H1 (cell line): ENCODE results near the gene JAKMIP1. TPM values are rescaled to one million over a fixed set of nuclear protein-coding genes. Genes with fewer than 3 reads are reported as not detected.

Experiments
- CTCF ChIA-PET: fragments of 300-600 bp; sonication (Branson Sonifier 250); formaldehyde crosslinking; loops from one replicate; lab custom pipeline; 2021; ENCODE audit not compliant: partially characterized antibody; lab: Charles Lee
- POLR2A ChIA-PET: fragments of 300-600 bp; sonication (Branson Sonifier 250); formaldehyde crosslinking; loops from one replicate; lab custom pipeline; 2021; ENCODE audit warnings: inconsistent platforms; ENCODE audit not compliant: partially characterized antibody; lab: Charles Lee
- DNase-seq, 2 experiments: peaks; one replicate each; pipeline versions ENCODE4 v3.0.0 to v3.0.0-alpha.2; 2010 to 2022; ENCODE audit warnings: low spot score in 2 of 2, low read depth in 1 of 2, mixed read lengths in 1 of 2
- FAIRE-seq: peaks from 2 replicates; lab custom pipeline; 2011; peaks lifted over from hg19 to GRCh38; lab: Jason Lieb, UNC
- H2AFZ ChIP-seq: 2 replicates; pipeline ENCODE4 v1.8.1; 2012; ENCODE audit warnings: low read length, inconsistent platforms
- H2AK5ac ChIP-seq: 2 replicates; pipeline ENCODE4 v1.6.1; 2013; ENCODE audit warnings: low read depth, low read length
- H2BK120ac ChIP-seq: replicated peaks from 2 replicates; pipeline ENCODE3; 2013; ENCODE audit warnings: low read depth, low read length, inconsistent platforms
- H2BK12ac ChIP-seq: 2 replicates; pipeline ENCODE4 v1.6.1; 2013; ENCODE audit warnings: low read depth, low read length
- H2BK15ac ChIP-seq: 2 replicates; pipeline ENCODE4 v1.6.1; 2013; ENCODE audit warnings: low read length
- H2BK20ac ChIP-seq: 2 replicates; pipeline ENCODE4 v1.6.1; 2013; ENCODE audit warnings: low read length
- H2BK5ac ChIP-seq: 2 replicates; pipeline ENCODE4 v1.6.1; 2013; ENCODE audit warnings: low read depth, low read length
- H3K14ac ChIP-seq: 2 replicates; pipeline ENCODE4 v1.6.1; 2013; ENCODE audit warnings: inconsistent platforms; ENCODE audit not compliant: insufficient read length
- H3K18ac ChIP-seq: 2 replicates; pipeline ENCODE4 v1.6.1; 2013; ENCODE audit warnings: low read length; ENCODE audit errors: extremely low read depth
- H3K23ac ChIP-seq: 2 replicates; pipeline ENCODE4 v1.6.1; 2013; ENCODE audit warnings: inconsistent platforms; ENCODE audit not compliant: insufficient read length
- H3K23me2 ChIP-seq: 2 replicates; pipeline ENCODE4 v1.6.1; 2013; ENCODE audit warnings: low read depth, low read length
- H3K27ac ChIP-seq: 2 replicates; pipeline ENCODE4 v1.6.1; 2011; ENCODE audit warnings: low read depth, low read length, inconsistent platforms
- H3K27me3 ChIP-seq, 4 experiments: replicated peaks in 1 of 4; 1 replicate in 1 of 4; 2 replicates in 3 of 4; pipeline versions ENCODE4 v1.6.1 to v1.8.1; 2011 to 2013; ENCODE audit warnings: low read length in 3 of 4, mild to moderate bottlenecking in 3 of 4, inconsistent platforms in 2 of 4, mixed read lengths in 2 of 4, moderate library complexity in 1 of 4; ENCODE audit not compliant: control insufficient read depth in 3 of 4, insufficient read depth in 3 of 4; ENCODE audit errors: extremely low read depth in 1 of 4
- H3K36me3 ChIP-seq, 4 experiments: 2 replicates each; pipeline versions ENCODE4 v1.6.1 to v1.8.1; 2011 to 2013; ENCODE audit warnings: mild to moderate bottlenecking in 4 of 4, low read length in 3 of 4, moderate library complexity in 2 of 4, control low read depth in 1 of 4, inconsistent platforms in 1 of 4; ENCODE audit not compliant: insufficient read depth in 4 of 4, control insufficient read depth in 2 of 4
- H3K4ac ChIP-seq: replicated peaks from 2 replicates; pipeline ENCODE3; 2013; ENCODE audit warnings: low read length, low read depth, mixed read lengths, inconsistent platforms; ENCODE audit not compliant: insufficient read length
- H3K4me1 ChIP-seq, 4 experiments: replicated peaks in 1 of 4; 1 replicate in 1 of 4; 2 replicates in 3 of 4; pipeline versions ENCODE4 v1.6.1 to v1.8.1; 2011 to 2013; ENCODE audit warnings: low read length in 3 of 4, inconsistent platforms in 2 of 4, mixed read lengths in 1 of 4; ENCODE audit not compliant: insufficient read depth in 4 of 4, control insufficient read depth in 3 of 4
- H3K4me2 ChIP-seq, 2 experiments: 2 replicates each; pipeline versions ENCODE4 v1.6.1 to v1.8.1; 2011 to 2013; ENCODE audit warnings: low read depth in 2 of 2, low read length in 2 of 2, control low read depth in 1 of 2, inconsistent platforms in 1 of 2, mild to moderate bottlenecking in 1 of 2; ENCODE audit not compliant: insufficient read depth in 1 of 2
- H3K4me3 ChIP-seq, 4 experiments: fragments of 200-600, 300-600 bp in 1 of 4; sonication (generic), shearing (Covaris generic), sonication (Bioruptor Twin) in 1 of 4; 2 replicates each; pipeline versions ENCODE4 v1.5.1 to v1.8.1; 2011 to 2016; ENCODE audit warnings: low read length in 4 of 4, low read depth in 3 of 4, control low read depth in 2 of 4, inconsistent platforms in 2 of 4, mild to moderate bottlenecking in 2 of 4, mixed read lengths in 1 of 4, moderate library complexity in 1 of 4; ENCODE audit not compliant: insufficient read depth in 2 of 4; ENCODE audit errors: extremely low read depth in 1 of 4
- H3K56ac ChIP-seq: replicated peaks from 2 replicates; pipeline ENCODE3; 2013; ENCODE audit warnings: low read depth, mild to moderate bottlenecking, mixed read lengths, low read length, inconsistent platforms; ENCODE audit not compliant: insufficient read length
- H3K79me1 ChIP-seq: 2 replicates; pipeline ENCODE4 v1.6.1; 2013; ENCODE audit warnings: low read depth, low read length, control low read depth
- H3K79me2 ChIP-seq, 2 experiments: 2 replicates each; pipeline versions ENCODE4 v1.6.1 to v1.8.1; 2012 to 2013; ENCODE audit warnings: low read length in 2 of 2, mild to moderate bottlenecking in 2 of 2, inconsistent platforms in 1 of 2; ENCODE audit not compliant: insufficient read depth in 2 of 2, control insufficient read depth in 1 of 2
- H3K9ac ChIP-seq, 4 experiments: replicated peaks in 1 of 4; 1 replicate in 1 of 4; 2 replicates in 3 of 4; pipeline versions ENCODE4 v1.6.1 to v1.8.1; 2011 to 2013; ENCODE audit warnings: low read depth in 3 of 4, low read length in 3 of 4, control low read depth in 2 of 4, mild to moderate bottlenecking in 2 of 4, moderate library complexity in 2 of 4, inconsistent platforms in 1 of 4; ENCODE audit errors: extremely low read depth in 1 of 4
- H3K9me3 ChIP-seq, 2 experiments: 2 replicates each; pipeline versions ENCODE4 v1.6.1 to v1.8.1; 2012 to 2013; ENCODE audit warnings: mild to moderate bottlenecking in 2 of 2, moderate library complexity in 2 of 2, control low read depth in 1 of 2, inconsistent platforms in 1 of 2, low read depth in 1 of 2, low read length in 1 of 2, mixed read lengths in 1 of 2; ENCODE audit not compliant: insufficient read depth in 2 of 2
- H4K20me1 ChIP-seq, 2 experiments: replicated peaks in 1 of 2; 2 replicates each; pipeline versions ENCODE3 to v1.8.1; 2011 to 2013; ENCODE audit warnings: inconsistent platforms in 2 of 2, low read length in 2 of 2, mild to moderate bottlenecking in 1 of 2; ENCODE audit not compliant: insufficient read depth in 2 of 2, control insufficient read depth in 1 of 2
- H4K5ac ChIP-seq: 2 replicates; pipeline ENCODE4 v1.6.1; 2013; ENCODE audit warnings: low read length, low read depth, mixed read lengths, inconsistent platforms; ENCODE audit not compliant: insufficient read length
- H4K8ac ChIP-seq: 2 replicates; pipeline ENCODE4 v1.8.0; 2013; ENCODE audit warnings: mild to moderate bottlenecking, moderate library complexity, low read length, inconsistent platforms; ENCODE audit not compliant: insufficient read depth; ENCODE audit errors: extremely low read depth
- H4K91ac ChIP-seq: replicated peaks from 2 replicates; pipeline ENCODE3; 2013; ENCODE audit warnings: low read length, mixed read lengths, inconsistent platforms; ENCODE audit not compliant: insufficient read length
- ASH2L ChIP-seq: fragments of 200-600, 300-600 bp; sonication (generic); IDR thresholded peaks from one replicate; pipeline ENCODE4 v1.7.1; 2017; ENCODE audit warnings: low read length
- BACH1 ChIP-seq: IDR thresholded peaks from 2 replicates; pipeline ENCODE4 v1.6.1; 2012; ENCODE audit warnings: low read length, improper control_type of control experiment
- BCL11A ChIP-seq, 2 experiments: IDR thresholded peaks; one replicate each; pipeline ENCODE4 v1.6.1; 2011; ENCODE audit warnings: low read depth in 2 of 2, low read length in 2 of 2, mild to moderate bottlenecking in 2 of 2
- CREB1 ChIP-seq: IDR thresholded peaks from 2 replicates; pipeline ENCODE4 v1.6.1; 2012; ENCODE audit warnings: inconsistent platforms
- KDM5A ChIP-seq: fragments of 200-600 bp; IDR thresholded peaks from 2 replicates; pipeline ENCODE4 v1.7.1; 2012; ENCODE audit warnings: mild to moderate bottlenecking, low read length, inconsistent platforms, mixed read lengths
- NANOG ChIP-seq: IDR thresholded peaks from 2 replicates; pipeline ENCODE4 v1.6.1; 2011; ENCODE audit warnings: low read length, low read depth, mild to moderate bottlenecking, inconsistent platforms; ENCODE audit not compliant: insufficient read depth, poor library complexity, severe bottlenecking
- NRF1 ChIP-seq: IDR thresholded peaks from 2 replicates; pipeline ENCODE4 v1.6.1; 2011; ENCODE audit warnings: mild to moderate bottlenecking, low read depth, low read length, improper control_type of control experiment
- POU5F1 ChIP-seq: IDR thresholded peaks from 2 replicates; pipeline ENCODE4 v1.6.1; 2011; ENCODE audit warnings: low read depth, mild to moderate bottlenecking, low read length, moderate library complexity
- RNF2 ChIP-seq: fragments of 200-900, 300-1000 bp; sonication (generic); IDR thresholded peaks from 2 replicates; pipeline ENCODE4 v1.7.1; 2016; ENCODE audit warnings: borderline replicate concordance, low read depth, mild to moderate bottlenecking, antibody characterized with exemption, low read length; ENCODE audit not compliant: poor library complexity, severe bottlenecking; ENCODE audit errors: missing control alignments
- SIRT6 ChIP-seq: IDR thresholded peaks from one replicate; pipeline ENCODE4 v1.7.1; 2012; ENCODE audit warnings: low read length, inconsistent platforms
- SIX5 ChIP-seq: IDR thresholded peaks from 2 replicates; pipeline ENCODE4 v1.6.1; 2011; ENCODE audit warnings: mild to moderate bottlenecking, low read depth, low read length
- TCF12 ChIP-seq: IDR thresholded peaks from 2 replicates; pipeline ENCODE4 v1.6.1; 2011; ENCODE audit warnings: low read depth, mild to moderate bottlenecking, low read length
- ZNF274 ChIP-seq: IDR thresholded peaks from 2 replicates; pipeline ENCODE4 v1.7.0; 2012; ENCODE audit warnings: low read length, borderline replicate concordance; ENCODE audit errors: extremely low read depth
- WGBS, 2 experiments: shearing (Covaris generic) in 1 of 2; methylation state at CpG; one replicate each; pipeline versions ENCODE4 v1.1.6 to v1.1.7; 2013 to 2015; ENCODE audit warnings: low lambda C conversion rate in 2 of 2, mixed read lengths in 2 of 2, inconsistent platforms in 1 of 2, low coverage in 1 of 2, missing lambda C conversion rate in 1 of 2; ENCODE audit not compliant: insufficient replicate concordance in 2 of 2, insufficient coverage in 1 of 2, insufficient read length in 1 of 2; ENCODE audit errors: extremely low coverage in 1 of 2, missing lambda C conversion rate in 1 of 2; 5-methylcytosine and 5-hydroxymethylcytosine counted together
- polyA plus RNA-seq, 7 experiments: library from polyadenylated mRNA; depleted of rRNA in 3 of 7; stranded (reverse) in 5 of 7; unstranded in 2 of 7; fragments of >200 nt in 5 of 7; fragments of 200-250 nt in 2 of 7; gene quantifications; 1 replicate in 5 of 7; 2 replicates in 1 of 7; 4 replicates in 1 of 7; pipeline versions ENCODE4 v1.2.1 to v1.2.3, GENCODE V29; 2011 to 2013; ENCODE audit warnings: missing spikeins in 2 of 7, mixed read lengths in 2 of 7
- total RNA-seq: library from RNA; stranded (reverse); fragmentation: NEBNext Ultra II Directional; extraction: Animal tissue kit (Norgen Biotek cat#: 25700); gene quantifications from 2 replicates; pipeline ENCODE4 v1.2.1, GENCODE V29; 2021

Gene JAKMIP1
- total and polyA plus RNA-seq, 2 of the 8 experiments (the other 6 are each of a cell fraction or from before 2014, with no cell fraction given): 2.5 to 4.4 TPM

DNA sequence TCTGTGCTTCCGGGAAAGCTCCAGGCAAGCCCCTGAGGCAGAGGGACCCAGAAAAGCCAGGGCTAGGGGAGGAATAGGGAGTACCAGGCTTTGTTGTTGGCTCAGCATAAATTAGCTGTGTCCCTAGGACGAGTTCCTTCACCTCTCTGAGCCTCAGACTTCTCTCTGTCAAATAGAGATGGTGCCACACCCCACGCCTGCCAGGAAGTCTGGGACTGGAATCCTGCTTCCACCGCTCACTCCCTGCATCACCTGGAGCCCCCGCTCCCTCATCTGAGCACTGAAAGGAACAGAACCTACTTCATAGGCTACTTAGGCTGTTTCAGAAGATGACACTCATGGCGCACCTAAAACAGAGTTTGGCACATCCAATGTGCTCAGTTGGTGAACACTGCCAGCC, 8.1 kb upstream of the JAKMIP1 start:
- no peak overlapping the region for H2AK5ac ChIP-seq
- H4K20me1 ChIP-seq: no peaks in the 10 kb centered on the region
- H3K79me1 ChIP-seq: no peaks in the 10 kb centered on the region
- POLR2A ChIA-PET: interaction anchor here (0.8 kb wide), 1 partner anchor 10 kb away, joined by 3 read pairs; no protein-coding TSS in a partner anchor
- FAIRE-seq: no peak
- H3K9ac ChIP-seq: no peak overlapping the region
- no peaks in the 10 kb centered on the region for H3K9me3 ChIP-seq
- no peak overlapping the region for H3K4me2 ChIP-seq
- H3K36me3 ChIP-seq: no peaks in the 10 kb centered on the region
- H4K8ac ChIP-seq: no peak overlapping the region
- H3K23ac ChIP-seq: no peak overlapping the region
- no peak overlapping the region for H3K56ac ChIP-seq
- no peak overlapping the region for H2BK120ac ChIP-seq
- no peak overlapping the region for H3K4me3 ChIP-seq
- H2BK20ac ChIP-seq: no peak overlapping the region
- CTCF ChIA-PET: interaction anchor here (2.0 kb wide), 1 partner anchor 10 kb away, joined by 6 read pairs; no protein-coding TSS in a partner anchor
- no peaks in the 10 kb centered on the region; a peak in 1 of 7 replicates for H3K27me3 ChIP-seq
- no peak for TF ChIP-seq BCL11A (IDR thresholded peaks at IDR 0.05; ENCODE audit: low read depth in 2 of 2, low read length in 2 of 2)
- no peak for TF ChIP-seq RNF2
- no peak for TF ChIP-seq ASH2L
- TF ChIP-seq TCF12: no peak
- TF ChIP-seq SIRT6: no peak
- TF ChIP-seq ZNF274: no peak
- no peak for TF ChIP-seq NANOG
- TF ChIP-seq NRF1: no peak
- TF ChIP-seq CREB1: no peak
- no peak for TF ChIP-seq KDM5A
- no peak for TF ChIP-seq POU5F1
- no peak for TF ChIP-seq SIX5
- no peak for TF ChIP-seq BACH1
- no peak for DNase-seq
- no peak overlapping the region for H2BK5ac ChIP-seq
- H2BK15ac ChIP-seq: no peak overlapping the region
- H3K14ac ChIP-seq: no peak overlapping the region
- H3K4me1 ChIP-seq: no peaks in the 10 kb centered on the region
- no peak overlapping the region for H3K18ac ChIP-seq
- H2BK12ac ChIP-seq: no peak overlapping the region
- no peak overlapping the region for H4K5ac ChIP-seq
- H3K23me2 ChIP-seq: no peaks in the 10 kb centered on the region
- no peak overlapping the region for H3K4ac ChIP-seq
- no peak overlapping the region for H2AFZ ChIP-seq
- H3K79me2 ChIP-seq: no peaks in the 10 kb centered on the region
- no peak overlapping the region for H4K91ac ChIP-seq
- no peak overlapping the region for H3K27ac ChIP-seq
- WGBS, 2 experiments: 84% methylated on average over 6 of the region's 6 CpGs; no CpG with 5 or more reads in 1 of the 2 experiments
